Type B pancreatic cell (in vitro differentiated cells): Measurements from ENCODE around the gene DNAH8. TPM values are rescaled to one million over a fixed set of nuclear protein-coding genes. Genes with fewer than 3 reads are reported as not detected.

ENCODE experiments used
- DNase-seq: peaks from one replicate; pipeline ENCODE4 v3.0.0; 2021; ENCODE audit warnings: mixed read lengths; ENCODE audit not compliant: unreplicated experiment; ENCODE audit errors: extremely low spot score
- H3K27ac Mint-ChIP-seq: 2 replicates; pipeline ENCODE4 v1.8.0; 2021; ENCODE audit warnings: mild to moderate bottlenecking, mixed read lengths
- H3K27me3 Mint-ChIP-seq: 2 replicates; pipeline ENCODE4 v1.8.0; 2021; ENCODE audit warnings: mixed read lengths
- H3K36me3 Mint-ChIP-seq: 2 replicates; pipeline ENCODE4 v1.8.0; 2021; ENCODE audit warnings: mixed read lengths
- H3K4me1 Mint-ChIP-seq: one replicate; pipeline ENCODE4 v1.8.0; 2021; ENCODE audit warnings: mixed read lengths; ENCODE audit not compliant: unreplicated experiment
- H3K4me3 Mint-ChIP-seq: 2 replicates; pipeline ENCODE4 v1.8.0; 2021; ENCODE audit warnings: mild to moderate bottlenecking, mixed read lengths
- H3K9me3 Mint-ChIP-seq: 2 replicates; pipeline ENCODE4 v1.8.0; 2021; ENCODE audit warnings: mixed read lengths
- CTCF ChIP-seq: fragments of 200-600 bp; sonication (generic); conservative IDR thresholded peaks from 2 replicates; pipeline ENCODE4 v1.5.0; 2021; ENCODE audit warnings: antibody characterized with exemption, mild to moderate bottlenecking
- total RNA-seq: library from RNA; stranded (reverse); gene quantifications from 2 replicates; pipeline ENCODE4 v1.2.1, GENCODE V29; 2021; ENCODE audit warnings: low replicate concordance

The DNAH8 gene
- total RNA-seq, 1 donor from 2014 or later: 0.05 TPM

GRCh38 chr6:38806271-38806670 lies 91.2 kb downstream of the DNAH8 start:
- TF ChIP-seq CTCF: no peak
- H3K27ac Mint-ChIP-seq: no peak overlapping the region
- no peaks in the 10 kb centered on the region for H3K36me3 Mint-ChIP-seq
- no peaks in the 10 kb centered on the region for H3K4me1 Mint-ChIP-seq
- peaks cover 17% of the 10 kb centered on the region for H3K27me3 Mint-ChIP-seq
- DNase-seq: no peak
- no peak overlapping the region for H3K4me3 Mint-ChIP-seq
- H3K9me3 Mint-ChIP-seq: no peaks in the 10 kb centered on the region

- Mint-ChIP-seq H3K27me3 (peaks cover 17% of the 10 kb centered on the region), H3K4me3 (no peak overlapping the region), H3K9me3 (no peaks in the 10 kb centered on the region), H3K27ac (no peak overlapping the region), H3K4me1 (no peaks in the 10 kb centered on the region), H3K36me3 (no peaks in the 10 kb centered on the region)
- no peak for DNase-seq
- no peak for TF ChIP-seq CTCF
Measured at GRCh38 chr6:38806833-38807232, 91.7 kb downstream of the DNAH8 start.

GRCh38 chr6:38808039-38808438 lies 92.9 kb downstream of the DNAH8 start:
- no peak overlapping the region for H3K27ac Mint-ChIP-seq
- no peaks in the 10 kb centered on the region for H3K9me3 Mint-ChIP-seq
- H3K36me3 Mint-ChIP-seq: no peaks in the 10 kb centered on the region
- peaks cover 3% of the 10 kb centered on the region for H3K4me1 Mint-ChIP-seq
- DNase-seq: no peak
- TF ChIP-seq CTCF: no peak
- H3K27me3 Mint-ChIP-seq: peaks cover 19% of the 10 kb centered on the region
- H3K4me3 Mint-ChIP-seq: no peak overlapping the region

GRCh38 chr6:38813041-38813823 lies 98.1 kb downstream of the DNAH8 start:
- Mint-ChIP-seq H3K27me3 (peaks cover 9% of the 10 kb centered on the region), H3K4me3 (no peak overlapping the region), H3K4me1 (peaks cover 9% of the 10 kb centered on the region), H3K36me3 (no peaks in the 10 kb centered on the region), H3K9me3 (no peaks in the 10 kb centered on the region), H3K27ac (no peak overlapping the region)
- TF ChIP-seq CTCF: no peak
- no peak for DNase-seq

GRCh38 chr6:38814761-38815160 lies 99.7 kb downstream of the DNAH8 start:
- no peak for DNase-seq
- no peak overlapping the region for H3K27ac Mint-ChIP-seq
- no peak for TF ChIP-seq CTCF
- no peaks in the 10 kb centered on the region for H3K9me3 Mint-ChIP-seq
- no peak overlapping the region for H3K4me3 Mint-ChIP-seq
- H3K27me3 Mint-ChIP-seq: peaks cover 9% of the 10 kb centered on the region
- H3K4me1 Mint-ChIP-seq: peaks cover 9% of the 10 kb centered on the region
- no peaks in the 10 kb centered on the region for H3K36me3 Mint-ChIP-seq
